ENCODE measurements around the gene BTBD9.

The BTBD9 gene

GRCh38 chr6:38651121-38651784, 11.5 kb upstream of the BTBD9 start:
- no peak for ATAC-seq
- TF ChIP-seq TOX (CRISPR knock-in tag; IDR thresholded peaks at IDR 0.05; ENCODE audit: borderline replicate concordance) = no peak
- no peak for TF ChIP-seq CSDC2 (CRISPR knock-in tag; IDR thresholded peaks at IDR 0.05)

GRCh38 chr6:38650207-38650752, 10.6 kb upstream of the BTBD9 start:
- TF ChIP-seq PATZ1 (CRISPR knock-in tag; IDR thresholded peaks at IDR 0.05; ENCODE audit: borderline replicate concordance) = no peak
- TF ChIP-seq, protein P1, sequence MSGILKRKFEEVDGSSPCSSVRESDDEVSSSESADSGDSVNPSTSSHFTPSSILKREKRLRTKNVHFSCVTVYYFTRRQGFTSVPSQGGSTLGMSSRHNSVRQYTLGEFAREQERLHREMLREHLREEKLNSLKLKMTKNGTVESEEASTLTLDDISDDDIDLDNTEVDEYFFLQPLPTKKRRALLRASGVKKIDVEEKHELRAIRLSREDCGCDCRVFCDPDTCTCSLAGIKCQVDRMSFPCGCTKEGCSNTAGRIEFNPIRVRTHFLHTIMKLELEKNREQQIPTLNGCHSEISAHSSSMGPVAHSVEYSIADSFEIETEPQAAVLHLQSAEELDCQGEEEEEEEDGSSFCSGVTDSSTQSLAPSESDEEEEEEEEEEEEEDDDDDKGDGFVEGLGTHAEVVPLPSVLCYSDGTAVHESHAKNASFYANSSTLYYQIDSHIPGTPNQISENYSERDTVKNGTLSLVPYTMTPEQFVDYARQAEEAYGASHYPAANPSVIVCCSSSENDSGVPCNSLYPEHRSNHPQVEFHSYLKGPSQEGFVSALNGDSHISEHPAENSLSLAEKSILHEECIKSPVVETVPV (CRISPR knock-in tag; IDR thresholded peaks at IDR 0.05) = no peak
- TF ChIP-seq PPARA (CRISPR knock-in tag; IDR thresholded peaks at IDR 0.05; ENCODE audit: borderline replicate concordance) = no peak
- no peak for TF ChIP-seq ZFP3 (CRISPR knock-in tag; IDR thresholded peaks at IDR 0.05)
- TF ChIP-seq SNAI2 (CRISPR knock-in tag; IDR thresholded peaks at IDR 0.05) = no peak
- TF ChIP-seq CREB5 (CRISPR knock-in tag; IDR thresholded peaks at IDR 0.05; ENCODE audit: low read depth) = no peak
- no peak for TF ChIP-seq ZC3H10 (CRISPR knock-in tag; IDR thresholded peaks at IDR 0.05)
- TF ChIP-seq OSR1 (CRISPR knock-in tag; IDR thresholded peaks at IDR 0.05) = no peak
- TF ChIP-seq, protein P2, sequence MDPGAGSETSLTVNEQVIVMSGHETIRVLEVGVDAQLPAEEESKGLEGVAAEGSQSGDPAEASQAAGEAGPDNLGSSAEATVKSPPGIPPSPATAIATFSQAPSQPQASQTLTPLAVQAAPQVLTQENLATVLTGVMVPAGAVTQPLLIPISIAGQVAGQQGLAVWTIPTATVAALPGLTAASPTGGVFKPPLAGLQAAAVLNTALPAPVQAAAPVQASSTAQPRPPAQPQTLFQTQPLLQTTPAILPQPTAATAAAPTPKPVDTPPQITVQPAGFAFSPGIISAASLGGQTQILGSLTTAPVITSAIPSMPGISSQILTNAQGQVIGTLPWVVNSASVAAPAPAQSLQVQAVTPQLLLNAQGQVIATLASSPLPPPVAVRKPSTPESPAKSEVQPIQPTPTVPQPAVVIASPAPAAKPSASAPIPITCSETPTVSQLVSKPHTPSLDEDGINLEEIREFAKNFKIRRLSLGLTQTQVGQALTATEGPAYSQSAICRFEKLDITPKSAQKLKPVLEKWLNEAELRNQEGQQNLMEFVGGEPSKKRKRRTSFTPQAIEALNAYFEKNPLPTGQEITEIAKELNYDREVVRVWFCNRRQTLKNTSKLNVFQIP (CRISPR knock-in tag; IDR thresholded peaks at IDR 0.05; ENCODE audit: borderline replicate concordance, low read depth) = no peak
- no peak for TF ChIP-seq ZNF565 (CRISPR knock-in tag; conservative IDR thresholded peaks at IDR 0.05; ENCODE audit: low read depth)
- ATAC-seq = no peak

GRCh38 chr6:38649744-38650143, 10.0 kb upstream of the BTBD9 start:
- TF ChIP-seq PPARA (CRISPR knock-in tag; IDR thresholded peaks at IDR 0.05; ENCODE audit: borderline replicate concordance) (no peak), SNAI2 (CRISPR knock-in tag; IDR thresholded peaks at IDR 0.05) (no peak), CSDC2 (CRISPR knock-in tag; IDR thresholded peaks at IDR 0.05) (no peak), OSR1 (CRISPR knock-in tag; IDR thresholded peaks at IDR 0.05) (no peak), ZFP3 (CRISPR knock-in tag; IDR thresholded peaks at IDR 0.05) (no peak), ZFP30 (CRISPR knock-in tag; IDR thresholded peaks at IDR 0.05) (no peak), ZNF8 (CRISPR knock-in tag; IDR thresholded peaks at IDR 0.05) (no peak), RARB (CRISPR knock-in tag; IDR thresholded peaks at IDR 0.05) (no peak), PATZ1 (CRISPR knock-in tag; IDR thresholded peaks at IDR 0.05; ENCODE audit: borderline replicate concordance) (no peak), BACH2 (CRISPR knock-in tag; IDR thresholded peaks at IDR 0.05; ENCODE audit: borderline replicate concordance) (no peak), ISL1 (CRISPR knock-in tag; IDR thresholded peaks at IDR 0.05) (no peak), CREB5 (CRISPR knock-in tag; IDR thresholded peaks at IDR 0.05; ENCODE audit: low read depth) (no peak), GLIS3 (CRISPR knock-in tag; IDR thresholded peaks at IDR 0.05) (no peak), TCF4 (CRISPR knock-in tag; IDR thresholded peaks at IDR 0.05; ENCODE audit: borderline replicate concordance) (no peak)
- TF ChIP-seq, protein P3, sequence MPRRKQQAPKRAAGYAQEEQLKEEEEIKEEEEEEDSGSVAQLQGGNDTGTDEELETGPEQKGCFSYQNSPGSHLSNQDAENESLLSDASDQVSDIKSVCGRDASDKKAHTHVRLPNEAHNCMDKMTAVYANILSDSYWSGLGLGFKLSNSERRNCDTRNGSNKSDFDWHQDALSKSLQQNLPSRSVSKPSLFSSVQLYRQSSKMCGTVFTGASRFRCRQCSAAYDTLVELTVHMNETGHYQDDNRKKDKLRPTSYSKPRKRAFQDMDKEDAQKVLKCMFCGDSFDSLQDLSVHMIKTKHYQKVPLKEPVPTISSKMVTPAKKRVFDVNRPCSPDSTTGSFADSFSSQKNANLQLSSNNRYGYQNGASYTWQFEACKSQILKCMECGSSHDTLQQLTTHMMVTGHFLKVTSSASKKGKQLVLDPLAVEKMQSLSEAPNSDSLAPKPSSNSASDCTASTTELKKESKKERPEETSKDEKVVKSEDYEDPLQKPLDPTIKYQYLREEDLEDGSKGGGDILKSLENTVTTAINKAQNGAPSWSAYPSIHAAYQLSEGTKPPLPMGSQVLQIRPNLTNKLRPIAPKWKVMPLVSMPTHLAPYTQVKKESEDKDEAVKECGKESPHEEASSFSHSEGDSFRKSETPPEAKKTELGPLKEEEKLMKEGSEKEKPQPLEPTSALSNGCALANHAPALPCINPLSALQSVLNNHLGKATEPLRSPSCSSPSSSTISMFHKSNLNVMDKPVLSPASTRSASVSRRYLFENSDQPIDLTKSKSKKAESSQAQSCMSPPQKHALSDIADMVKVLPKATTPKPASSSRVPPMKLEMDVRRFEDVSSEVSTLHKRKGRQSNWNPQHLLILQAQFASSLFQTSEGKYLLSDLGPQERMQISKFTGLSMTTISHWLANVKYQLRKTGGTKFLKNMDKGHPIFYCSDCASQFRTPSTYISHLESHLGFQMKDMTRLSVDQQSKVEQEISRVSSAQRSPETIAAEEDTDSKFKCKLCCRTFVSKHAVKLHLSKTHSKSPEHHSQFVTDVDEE (CRISPR knock-in tag; IDR thresholded peaks at IDR 0.05) = no peak

More at GRCh38 chr6:38649744-38650143, 10.0 kb upstream of the BTBD9 start:
- no peak for ATAC-seq
